ENCODE results near the gene MAPK4.

The MAPK4 gene

GRCh38 chr18:50626317-50626716 lies 66.4 kb downstream of the MAPK4 start:
- no peak for DNase-seq

GRCh38 chr18:50627594-50628532 lies 68.0 kb downstream of the MAPK4 start:
- no peak for DNase-seq

- DNase-seq: no peak
Measured at GRCh38 chr18:50628533-50628905, 68.6 kb downstream of the MAPK4 start.

- no peak for DNase-seq
Measured at GRCh38 chr18:50629148-50629631, 69.3 kb downstream of the MAPK4 start.

GRCh38 chr18:50630895-50631294 lies 71.0 kb downstream of the MAPK4 start:
- DNase-seq: no peak

GRCh38 chr18:50632895-50633515 lies 73.1 kb downstream of the MAPK4 start:
- no peak for DNase-seq

GRCh38 chr18:50633992-50634391 lies 74.1 kb downstream of the MAPK4 start:
- DNase-seq: no peak

GRCh38 chr18:50636366-50637057 lies 76.6 kb downstream of the MAPK4 start:
- no peak for DNase-seq

GRCh38 chr18:50638016-50638883 lies 78.4 kb downstream of the MAPK4 start:
- no peak for DNase-seq

GRCh38 chr18:50638884-50639420 lies 79.1 kb downstream of the MAPK4 start:
- DNase-seq: no peak

GRCh38 chr18:50639711-50640110 lies 79.8 kb downstream of the MAPK4 start:
- no peak for DNase-seq

- no peak for DNase-seq
Measured at GRCh38 chr18:50642439-50642838, 82.6 kb downstream of the MAPK4 start.

GRCh38 chr18:50644146-50644545 lies 84.3 kb downstream of the MAPK4 start:
- no peak for DNase-seq

- no peak for DNase-seq
Measured at GRCh38 chr18:50644807-50645206, 84.9 kb downstream of the MAPK4 start.

- DNase-seq: no peak
Measured at GRCh38 chr18:50647237-50647636, 87.3 kb downstream of the MAPK4 start.

- DNase-seq: no peak
Measured at GRCh38 chr18:50647792-50648191, 87.9 kb downstream of the MAPK4 start.

GRCh38 chr18:50649821-50650220 lies 89.9 kb downstream of the MAPK4 start:
- no peak for DNase-seq

GRCh38 chr18:50651334-50651733 lies 91.4 kb downstream of the MAPK4 start:
- DNase-seq: no peak

- DNase-seq: no peak
Measured at GRCh38 chr18:50653402-50654093, 93.7 kb downstream of the MAPK4 start.

GRCh38 chr18:50654211-50654610 lies 94.3 kb downstream of the MAPK4 start:
- no peak for DNase-seq
